HepG2 (cell line): ENCODE measurements around the gene POGLUT3. TPM values are rescaled to one million over a fixed set of nuclear protein-coding genes. Genes with fewer than 3 reads are reported as not detected.
A peak's percentile ranks its signal among the peaks of the same experiment; 100 is the strongest.

ENCODE experiments used
- CBFB ChIP-seq: sonication (generic); formaldehyde crosslinking; IDR thresholded peaks from 2 replicates; pipeline ENCODE4 v1.4.0; 2020; ENCODE audit warnings: missing genetic modification reagents
- HNRNPLL ChIP-seq: fragments of 200-400 bp; formaldehyde crosslinking; IDR thresholded peaks from 2 replicates; pipeline ENCODE4 v1.6.1; 2017; ENCODE audit warnings: mild to moderate bottlenecking, low read depth, low read length; ENCODE audit not compliant: poor library complexity, severe bottlenecking
- KLF6 ChIP-seq: IDR thresholded peaks from 2 replicates; pipeline ENCODE4 v1.8.0; 2016; ENCODE audit warnings: missing biosample characterization, missing genetic modification reagents
- MBNL3 ChIP-seq: fragments of 250-450 bp; sonication (Bioruptor Pico); conservative IDR thresholded peaks from 2 replicates; pipeline ENCODE4 v1.8.0; 2022; ENCODE audit warnings: mild to moderate bottlenecking, inconsistent platforms
- MTA3 ChIP-seq: sonication (generic); formaldehyde crosslinking; IDR thresholded peaks from 2 replicates; pipeline ENCODE4 v1.4.0; 2020; ENCODE audit warnings: missing genetic modification reagents
- NCOA1 ChIP-seq: sonication (generic); formaldehyde crosslinking; IDR thresholded peaks from 2 replicates; pipeline ENCODE4 v1.9.0; 2021; ENCODE audit warnings: missing genetic modification reagents
- SP140L ChIP-seq: sonication (generic); formaldehyde crosslinking; IDR thresholded peaks from 2 replicates; pipeline ENCODE4 v1.4.0; 2020; ENCODE audit warnings: missing genetic modification reagents, borderline replicate concordance
- SP2 ChIP-seq: sonication (generic); formaldehyde crosslinking; IDR thresholded peaks from 2 replicates; pipeline ENCODE4 v1.5.1; 2020; ENCODE audit warnings: mild to moderate bottlenecking, missing genetic modification reagents
- TBP ChIP-seq: sonication (generic); formaldehyde crosslinking; IDR thresholded peaks from 2 replicates; pipeline ENCODE4 v1.5.0; 2020; ENCODE audit warnings: missing genetic modification reagents
- ZMYM3 ChIP-seq: sonication (generic); formaldehyde crosslinking; IDR thresholded peaks from 2 replicates; pipeline ENCODE4 v1.5.1; 2020; ENCODE audit warnings: mild to moderate bottlenecking, missing genetic modification reagents
- ZNF121 ChIP-seq: sonication (generic); formaldehyde crosslinking; IDR thresholded peaks from 2 replicates; pipeline ENCODE4 v1.5.0; 2020; ENCODE audit warnings: mild to moderate bottlenecking, missing genetic modification reagents
- ZNF552 ChIP-seq: sonication (generic); formaldehyde crosslinking; IDR thresholded peaks from 2 replicates; pipeline ENCODE4 v1.9.0; 2022; ENCODE audit warnings: missing genetic modification reagents, mild to moderate bottlenecking, borderline replicate concordance
- ZNF777 ChIP-seq: sonication (generic); formaldehyde crosslinking; IDR thresholded peaks from 2 replicates; pipeline ENCODE4 v1.4.0; 2020; ENCODE audit warnings: missing genetic modification reagents
- ZNF879 ChIP-seq: sonication (generic); formaldehyde crosslinking; IDR thresholded peaks from 2 replicates; pipeline ENCODE4 v1.8.1; 2023; ENCODE audit warnings: missing genetic modification reagents
- polyA plus RNA-seq, 8 experiments: library from polyadenylated mRNA; depleted of rRNA in 3 of 8; stranded (reverse) in 7 of 8; unstranded in 1 of 8; fragments of >200 nt; fragmentation: Illumina TruSeq in 4 of 8; extraction: Trizol in 4 of 8; gene quantifications; 2 replicates each; pipeline versions ENCODE4 v1.2.1 to v1.2.3, GENCODE V29; 2011 to 2016; ENCODE audit warnings: low read depth in 4 of 8, missing spikeins in 1 of 8, mixed read lengths in 1 of 8; ENCODE audit not compliant: insufficient read depth in 1 of 8
- total RNA-seq, 5 experiments: library from RNA; depleted of rRNA; stranded (reverse); fragments of >200 nt; fragmentation: Illumina TruSeq; extraction: Trizol; gene quantifications; 2 replicates each; pipeline ENCODE4 v1.2.3, GENCODE V29; 2016; ENCODE audit warnings: low read depth in 1 of 5
- TF ChIP-seq, protein P1 (sequence below): sonication (generic); formaldehyde crosslinking; IDR thresholded peaks from 2 replicates; pipeline ENCODE4 v1.4.0; 2020; ENCODE audit warnings: missing genetic modification reagents, borderline replicate concordance
- TF ChIP-seq, protein P2 (sequence below): sonication (generic); formaldehyde crosslinking; conservative IDR thresholded peaks from 2 replicates; pipeline ENCODE4 v1.4.0; 2020; ENCODE audit warnings: missing genetic modification reagents
- TF ChIP-seq, protein P3 (sequence below): sonication (generic); formaldehyde crosslinking; IDR thresholded peaks from 2 replicates; pipeline ENCODE4 v1.5.1; 2020; ENCODE audit warnings: missing genetic modification reagents, mild to moderate bottlenecking, borderline replicate concordance
- TF ChIP-seq, protein P4 (sequence below): sonication (generic); formaldehyde crosslinking; IDR thresholded peaks from 2 replicates; pipeline ENCODE4 v1.4.0; 2020; ENCODE audit warnings: low read depth, mild to moderate bottlenecking, missing genetic modification reagents
- TF ChIP-seq, protein P5 (sequence below): fragments of 450-650 bp; IDR thresholded peaks from 2 replicates; pipeline ENCODE4 v1.6.1; 2016

Gene POGLUT3
- total and polyA plus RNA-seq, 2 of the 13 experiments (the other 11 are each of a cell fraction or from before 2014, with no cell fraction given) = 14.3 to 22.0 TPM

DNA sequence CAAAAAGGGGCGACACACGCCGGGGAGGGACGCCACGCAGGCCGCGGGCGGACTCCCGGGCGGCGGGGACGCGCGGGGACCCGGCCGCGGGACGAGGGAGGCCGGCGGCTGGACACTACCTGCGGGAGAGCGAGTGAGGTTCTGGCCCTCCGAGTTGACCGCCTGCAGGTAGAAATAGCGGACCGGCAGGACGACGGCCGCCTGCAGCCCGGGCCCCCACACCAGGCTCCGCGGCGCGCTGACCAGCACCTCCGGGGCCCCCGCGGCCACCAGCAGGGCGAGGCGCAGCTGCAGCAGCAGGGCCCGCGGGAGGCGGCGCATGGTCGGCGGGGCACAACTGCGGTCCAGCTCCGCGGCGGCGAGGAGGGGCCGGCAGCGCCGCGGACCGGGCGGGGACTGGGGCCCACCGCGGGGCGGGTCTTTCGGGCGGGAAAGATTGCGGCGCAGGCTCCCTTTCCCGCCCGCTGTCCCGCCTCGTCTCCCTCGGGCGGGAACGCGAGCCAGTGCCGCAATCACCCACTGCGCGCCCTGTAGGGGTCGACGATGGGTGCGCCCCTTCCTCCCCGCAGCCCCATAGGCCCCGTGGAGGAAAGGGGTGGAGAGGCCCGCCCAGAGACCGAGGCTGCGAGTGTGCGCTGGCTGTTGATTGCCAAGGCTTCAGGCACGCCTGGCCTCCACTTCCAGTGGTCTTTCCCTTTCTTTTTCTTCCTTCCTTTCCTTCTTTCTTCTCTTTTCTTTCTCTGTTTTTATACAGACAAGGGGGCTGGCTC is at the start of gene POGLUT3 (continued):
- TF ChIP-seq, protein P1, sequence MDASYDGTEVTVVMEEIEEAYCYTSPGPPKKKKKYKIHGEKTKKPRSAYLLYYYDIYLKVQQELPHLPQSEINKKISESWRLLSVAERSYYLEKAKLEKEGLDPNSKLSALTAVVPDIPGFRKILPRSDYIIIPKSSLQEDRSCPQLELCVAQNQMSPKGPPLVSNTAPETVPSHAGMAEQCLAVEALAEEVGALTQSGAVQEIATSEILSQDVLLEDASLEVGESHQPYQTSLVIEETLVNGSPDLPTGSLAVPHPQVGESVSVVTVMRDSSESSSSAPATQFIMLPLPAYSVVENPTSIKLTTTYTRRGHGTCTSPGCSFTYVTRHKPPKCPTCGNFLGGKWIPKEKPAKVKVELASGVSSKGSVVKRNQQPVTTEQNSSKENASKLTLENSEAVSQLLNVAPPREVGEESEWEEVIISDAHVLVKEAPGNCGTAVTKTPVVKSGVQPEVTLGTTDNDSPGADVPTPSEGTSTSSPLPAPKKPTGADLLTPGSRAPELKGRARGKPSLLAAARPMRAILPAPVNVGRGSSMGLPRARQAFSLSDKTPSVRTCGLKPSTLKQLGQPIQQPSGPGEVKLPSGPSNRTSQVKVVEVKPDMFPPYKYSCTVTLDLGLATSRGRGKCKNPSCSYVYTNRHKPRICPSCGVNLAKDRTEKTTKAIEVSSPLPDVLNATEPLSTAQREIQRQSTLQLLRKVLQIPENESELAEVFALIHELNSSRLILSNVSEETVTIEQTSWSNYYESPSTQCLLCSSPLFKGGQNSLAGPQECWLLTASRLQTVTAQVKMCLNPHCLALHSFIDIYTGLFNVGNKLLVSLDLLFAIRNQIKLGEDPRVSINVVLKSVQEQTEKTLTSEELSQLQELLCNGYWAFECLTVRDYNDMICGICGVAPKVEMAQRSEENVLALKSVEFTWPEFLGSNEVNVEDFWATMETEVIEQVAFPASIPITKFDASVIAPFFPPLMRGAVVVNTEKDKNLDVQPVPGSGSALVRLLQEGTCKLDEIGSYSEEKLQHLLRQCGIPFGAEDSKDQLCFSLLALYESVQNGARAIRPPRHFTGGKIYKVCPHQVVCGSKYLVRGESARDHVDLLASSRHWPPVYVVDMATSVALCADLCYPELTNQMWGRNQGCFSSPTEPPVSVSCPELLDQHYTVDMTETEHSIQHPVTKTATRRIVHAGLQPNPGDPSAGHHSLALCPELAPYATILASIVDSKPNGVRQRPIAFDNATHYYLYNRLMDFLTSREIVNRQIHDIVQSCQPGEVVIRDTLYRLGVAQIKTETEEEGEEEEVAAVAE (CRISPR knock-in tag) = no peak
- TF ChIP-seq CBFB (no peak), ZNF879 (no peak), HNRNPLL (no peak), ZNF552 (CRISPR knock-in tag) (0 out of 2 replicates have a peak, but pooled peaks have one; percentile 59), ZNF121 (peak; percentile 59; the same call in 1 of the 2 replicates), SP2 (CRISPR knock-in tag) (peak; percentile 28; the same call in 1 of the 2 replicates), NCOA1 (CRISPR knock-in tag) (no peak), KLF6 (CRISPR knock-in tag) (no peak; the same call in 1 of the 2 replicates), MTA3 (no peak), TBP (CRISPR knock-in tag) (no peak), MBNL3 (CRISPR knock-in tag) (no peak), ZNF777 (CRISPR knock-in tag) (peak; percentile 88), ZMYM3 (CRISPR knock-in tag) (peak; percentile 20; the same call in 1 of the 2 replicates), SP140L (no peak)
- TF ChIP-seq, protein P2, sequence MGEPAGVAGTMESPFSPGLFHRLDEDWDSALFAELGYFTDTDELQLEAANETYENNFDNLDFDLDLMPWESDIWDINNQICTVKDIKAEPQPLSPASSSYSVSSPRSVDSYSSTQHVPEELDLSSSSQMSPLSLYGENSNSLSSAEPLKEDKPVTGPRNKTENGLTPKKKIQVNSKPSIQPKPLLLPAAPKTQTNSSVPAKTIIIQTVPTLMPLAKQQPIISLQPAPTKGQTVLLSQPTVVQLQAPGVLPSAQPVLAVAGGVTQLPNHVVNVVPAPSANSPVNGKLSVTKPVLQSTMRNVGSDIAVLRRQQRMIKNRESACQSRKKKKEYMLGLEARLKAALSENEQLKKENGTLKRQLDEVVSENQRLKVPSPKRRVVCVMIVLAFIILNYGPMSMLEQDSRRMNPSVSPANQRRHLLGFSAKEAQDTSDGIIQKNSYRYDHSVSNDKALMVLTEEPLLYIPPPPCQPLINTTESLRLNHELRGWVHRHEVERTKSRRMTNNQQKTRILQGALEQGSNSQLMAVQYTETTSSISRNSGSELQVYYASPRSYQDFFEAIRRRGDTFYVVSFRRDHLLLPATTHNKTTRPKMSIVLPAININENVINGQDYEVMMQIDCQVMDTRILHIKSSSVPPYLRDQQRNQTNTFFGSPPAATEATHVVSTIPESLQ (CRISPR knock-in tag) = no peak
- TF ChIP-seq, protein P3, sequence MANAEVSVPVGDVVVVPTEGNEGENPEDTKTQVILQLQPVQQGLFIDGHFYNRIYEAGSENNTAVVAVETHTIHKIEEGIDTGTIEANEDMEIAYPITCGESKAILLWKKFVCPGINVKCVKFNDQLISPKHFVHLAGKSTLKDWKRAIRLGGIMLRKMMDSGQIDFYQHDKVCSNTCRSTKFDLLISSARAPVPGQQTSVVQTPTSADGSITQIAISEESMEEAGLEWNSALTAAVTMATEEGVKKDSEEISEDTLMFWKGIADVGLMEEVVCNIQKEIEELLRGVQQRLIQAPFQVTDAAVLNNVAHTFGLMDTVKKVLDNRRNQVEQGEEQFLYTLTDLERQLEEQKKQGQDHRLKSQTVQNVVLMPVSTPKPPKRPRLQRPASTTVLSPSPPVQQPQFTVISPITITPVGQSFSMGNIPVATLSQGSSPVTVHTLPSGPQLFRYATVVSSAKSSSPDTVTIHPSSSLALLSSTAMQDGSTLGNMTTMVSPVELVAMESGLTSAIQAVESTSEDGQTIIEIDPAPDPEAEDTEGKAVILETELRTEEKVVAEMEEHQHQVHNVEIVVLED (CRISPR knock-in tag) = 0 out of 2 replicates have a peak, but pooled peaks have one; percentile 5
- TF ChIP-seq, protein P4, sequence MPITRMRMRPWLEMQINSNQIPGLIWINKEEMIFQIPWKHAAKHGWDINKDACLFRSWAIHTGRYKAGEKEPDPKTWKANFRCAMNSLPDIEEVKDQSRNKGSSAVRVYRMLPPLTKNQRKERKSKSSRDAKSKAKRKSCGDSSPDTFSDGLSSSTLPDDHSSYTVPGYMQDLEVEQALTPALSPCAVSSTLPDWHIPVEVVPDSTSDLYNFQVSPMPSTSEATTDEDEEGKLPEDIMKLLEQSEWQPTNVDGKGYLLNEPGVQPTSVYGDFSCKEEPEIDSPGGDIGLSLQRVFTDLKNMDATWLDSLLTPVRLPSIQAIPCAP (CRISPR knock-in tag) = no peak; the same call in 1 of the 2 replicates
- TF ChIP-seq, protein P5, sequence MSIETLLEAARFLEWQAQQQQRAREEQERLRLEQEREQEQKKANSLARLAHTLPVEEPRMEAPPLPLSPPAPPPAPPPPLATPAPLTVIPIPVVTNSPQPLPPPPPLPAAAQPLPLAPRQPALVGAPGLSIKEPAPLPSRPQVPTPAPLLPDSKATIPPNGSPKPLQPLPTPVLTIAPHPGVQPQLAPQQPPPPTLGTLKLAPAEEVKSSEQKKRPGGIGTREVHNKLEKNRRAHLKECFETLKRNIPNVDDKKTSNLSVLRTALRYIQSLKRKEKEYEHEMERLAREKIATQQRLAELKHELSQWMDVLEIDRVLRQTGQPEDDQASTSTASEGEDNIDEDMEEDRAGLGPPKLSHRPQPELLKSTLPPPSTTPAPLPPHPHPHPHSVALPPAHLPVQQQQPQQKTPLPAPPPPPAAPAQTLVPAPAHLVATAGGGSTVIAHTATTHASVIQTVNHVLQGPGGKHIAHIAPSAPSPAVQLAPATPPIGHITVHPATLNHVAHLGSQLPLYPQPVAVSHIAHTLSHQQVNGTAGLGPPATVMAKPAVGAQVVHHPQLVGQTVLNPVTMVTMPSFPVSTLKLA = no peak
